WTC11 (cell line): ENCODE results near the gene CYP1A2. TPM values are rescaled to one million over a fixed set of nuclear protein-coding genes. Genes with fewer than 3 reads are reported as not detected.

ENCODE experiments used
- ATAC-seq: fragments of 200-7000 bp; cut with Tn5 transposase; 2 replicates; pipeline ENCODE4 v1.10.0; 2021; ENCODE audit warnings: mild to moderate bottlenecking, moderate library complexity
- CTCF ChIA-PET: fragments of 300-600 bp; sonication (Branson Sonifier 250); formaldehyde crosslinking; loops from one replicate; lab custom pipeline; 2021; ENCODE audit warnings: antibody characterized with exemption; lab: Charles Lee
- POLR2A ChIA-PET: fragments of 350-600 bp; sonication (Branson Sonifier 250); formaldehyde crosslinking; loops from one replicate; lab custom pipeline; 2021; ENCODE audit warnings: antibody characterized with exemption; lab: Charles Lee
- DNase-seq: peaks from one replicate; pipeline ENCODE4 v3.0.0; 2021; ENCODE audit warnings: low spot score
- H3K27ac Mint-ChIP-seq: 2 replicates; pipeline ENCODE4 v1.8.0; 2021; ENCODE audit warnings: mixed read lengths
- H3K27me3 Mint-ChIP-seq: 2 replicates; pipeline ENCODE4 v1.8.0; 2021; ENCODE audit warnings: low read depth, mild to moderate bottlenecking, moderate library complexity, mixed read lengths
- H3K36me3 Mint-ChIP-seq: 2 replicates; pipeline ENCODE4 v1.8.0; 2021; ENCODE audit warnings: mixed read lengths
- H3K4me1 Mint-ChIP-seq: 2 replicates; pipeline ENCODE4 v1.8.0; 2022; ENCODE audit warnings: mixed read lengths
- H3K4me3 Mint-ChIP-seq: 2 replicates; pipeline ENCODE4 v1.8.0; 2021; ENCODE audit warnings: mild to moderate bottlenecking, moderate library complexity, mixed read lengths
- H3K9me3 Mint-ChIP-seq: 2 replicates; pipeline ENCODE4 v1.8.0; 2021; ENCODE audit warnings: mixed read lengths
- ATF1 ChIP-seq: sonication (generic); formaldehyde crosslinking; IDR thresholded peaks from 2 replicates; pipeline ENCODE4 v1.8.1; 2023; ENCODE audit warnings: mild to moderate bottlenecking, moderate library complexity, missing genetic modification reagents
- CBFB ChIP-seq: sonication (generic); formaldehyde crosslinking; IDR thresholded peaks from 2 replicates; pipeline ENCODE4 v1.8.1; 2022; ENCODE audit warnings: mild to moderate bottlenecking, low read depth, missing genetic modification reagents
- CREB1 ChIP-seq: sonication (generic); formaldehyde crosslinking; IDR thresholded peaks from 2 replicates; pipeline ENCODE4 v1.8.0; 2023; ENCODE audit warnings: mild to moderate bottlenecking, missing genetic modification reagents
- CREM ChIP-seq: sonication (generic); formaldehyde crosslinking; IDR thresholded peaks from 2 replicates; pipeline ENCODE4 v1.8.1; 2022; ENCODE audit warnings: mild to moderate bottlenecking, missing genetic modification reagents, moderate library complexity
- E2F5 ChIP-seq: sonication (generic); formaldehyde crosslinking; IDR thresholded peaks from 2 replicates; pipeline ENCODE4 v1.8.1; 2022; ENCODE audit warnings: mild to moderate bottlenecking, moderate library complexity, missing genetic modification reagents
- EMX1 ChIP-seq: fragments of 250-450 bp; sonication (Bioruptor Pico); IDR thresholded peaks from 2 replicates; pipeline ENCODE4 v1.8.0; 2021; ENCODE audit warnings: mild to moderate bottlenecking
- ERG ChIP-seq: fragments of 250-450 bp; sonication (Bioruptor Pico); IDR thresholded peaks from 2 replicates; pipeline ENCODE4 v1.8.0; 2021; ENCODE audit warnings: mild to moderate bottlenecking
- HMGA2 ChIP-seq: fragments of 250-450 bp; sonication (Bioruptor Pico); IDR thresholded peaks from 2 replicates; pipeline ENCODE4 v1.4.0; 2021; ENCODE audit warnings: mild to moderate bottlenecking, moderate library complexity
- HMGXB4 ChIP-seq: sonication (generic); formaldehyde crosslinking; IDR thresholded peaks from 2 replicates; pipeline ENCODE4 v1.8.1; 2023; ENCODE audit warnings: mild to moderate bottlenecking, moderate library complexity, missing genetic modification reagents
- IRF2 ChIP-seq: sonication (generic); formaldehyde crosslinking; IDR thresholded peaks from 2 replicates; pipeline ENCODE4 v1.8.0; 2022; ENCODE audit warnings: low read depth, missing genetic modification reagents, borderline replicate concordance
- NR1H2 ChIP-seq: sonication (generic); formaldehyde crosslinking; IDR thresholded peaks from 2 replicates; pipeline ENCODE4 v1.9.0; 2021; ENCODE audit warnings: mild to moderate bottlenecking, moderate library complexity, missing genetic modification reagents
- OVOL2 ChIP-seq: fragments of 250-450 bp; sonication (Bioruptor Pico); IDR thresholded peaks from 2 replicates; pipeline ENCODE4 v1.9.0; 2021; ENCODE audit warnings: mild to moderate bottlenecking, borderline replicate concordance
- PRRX2 ChIP-seq: fragments of 250-450 bp; sonication (Bioruptor Pico); IDR thresholded peaks from 2 replicates; pipeline ENCODE4 v1.8.0; 2021; ENCODE audit warnings: mild to moderate bottlenecking
- RORB ChIP-seq: fragments of 250-450 bp; sonication (Bioruptor Pico); IDR thresholded peaks from 2 replicates; pipeline ENCODE4 v1.9.0; 2021; ENCODE audit warnings: mild to moderate bottlenecking
- SMAD3 ChIP-seq: sonication (generic); formaldehyde crosslinking; IDR thresholded peaks from 2 replicates; pipeline ENCODE4 v1.8.0; 2022; ENCODE audit warnings: missing genetic modification reagents, mild to moderate bottlenecking, borderline replicate concordance
- SOX15 ChIP-seq: fragments of 250-450 bp; sonication (Bioruptor Pico); IDR thresholded peaks from 2 replicates; pipeline ENCODE4 v1.9.0; 2021; ENCODE audit warnings: mild to moderate bottlenecking
- STAT6 ChIP-seq: sonication (generic); formaldehyde crosslinking; conservative IDR thresholded peaks from 2 replicates; pipeline ENCODE4 v1.8.1; 2023; ENCODE audit warnings: mild to moderate bottlenecking, low read depth, missing genetic modification reagents, moderate library complexity
- TEAD4 ChIP-seq: sonication (generic); formaldehyde crosslinking; IDR thresholded peaks from 2 replicates; pipeline ENCODE4 v1.8.0; 2022; ENCODE audit warnings: mild to moderate bottlenecking, missing genetic modification reagents
- USF1 ChIP-seq: sonication (generic); formaldehyde crosslinking; IDR thresholded peaks from 2 replicates; pipeline ENCODE4 v1.8.0; 2022; ENCODE audit warnings: mild to moderate bottlenecking, missing genetic modification reagents
- ZNF121 ChIP-seq: sonication (generic); formaldehyde crosslinking; IDR thresholded peaks from 2 replicates; pipeline ENCODE4 v1.8.0; 2023; ENCODE audit warnings: missing genetic modification reagents
- ZNF138 ChIP-seq: sonication (generic); formaldehyde crosslinking; conservative IDR thresholded peaks from 2 replicates; pipeline ENCODE4 v1.8.1; 2022; ENCODE audit warnings: mild to moderate bottlenecking, moderate library complexity, missing genetic modification reagents
- ZNF232 ChIP-seq: sonication (generic); formaldehyde crosslinking; IDR thresholded peaks from 2 replicates; pipeline ENCODE4 v1.8.0; 2022; ENCODE audit warnings: mild to moderate bottlenecking, missing genetic modification reagents
- ZNF671 ChIP-seq: fragments of 250-450 bp; sonication (Bioruptor Pico); IDR thresholded peaks from 2 replicates; pipeline ENCODE4 v1.8.0; 2021; ENCODE audit warnings: mild to moderate bottlenecking
- total RNA-seq: library from RNA; stranded (reverse); gene quantifications from 3 replicates; pipeline ENCODE4 v1.2.3, GENCODE V29; 2021

CYP1A2 gene
- total RNA-seq, 1 experiment from 2014 or later = not detected

GRCh38 chr15:74767167-74768098 is 18.8 kb downstream of the CYP1A2 start:
- ATAC-seq = no peak
- POLR2A ChIA-PET = interaction anchor here (0.9 to 1.8 kb wide), 2 partner anchors 7 to 135 kb away, joined by 3 to 20 read pairs; no protein-coding TSS in a partner anchor

GRCh38 chr15:74768099-74768770 is 19.6 kb downstream of the CYP1A2 start:
- POLR2A ChIA-PET = interaction anchor here (0.9 to 1.8 kb wide), 3 partner anchors 8 to 153 kb away, joined by 3 to 20 read pairs (median 3); partner anchors contain the start of gene CLK3
- peaks cover 21% of the 10 kb centered on the region for H3K27me3 Mint-ChIP-seq
- H3K9me3 Mint-ChIP-seq = no peaks in the 10 kb centered on the region
- no peak overlapping the region for H3K27ac Mint-ChIP-seq
- DNase-seq (no peak), ATAC-seq (0 out of 2 replicates have a peak, but pooled peaks have one; percentile 3)
- H3K4me3 Mint-ChIP-seq = peak overlapping the region; percentile 58
- CTCF ChIA-PET = interaction anchor here (0.5 to 12.6 kb wide), 59 partner anchors 9 to 1400 kb away, joined by 3 to 409 read pairs (median 6); partner anchors contain the start of genes COX5A, CPLX3, CSK and CYP1A1
- H3K4me1 Mint-ChIP-seq = peaks cover 17% of the 10 kb centered on the region
- H3K36me3 Mint-ChIP-seq = no peaks in the 10 kb centered on the region
- TF ChIP-seq CREB1 (no peak), SMAD3 (CRISPR knock-in tag) (no peak), TEAD4 (no peak), ATF1 (CRISPR knock-in tag) (no peak), CBFB (CRISPR knock-in tag) (no peak), ZNF671 (CRISPR knock-in tag) (no peak), STAT6 (CRISPR knock-in tag) (no peak), EMX1 (CRISPR knock-in tag) (no peak), NR1H2 (CRISPR knock-in tag) (no peak), PRRX2 (no peak), SOX15 (no peak), HMGXB4 (CRISPR knock-in tag) (no peak)

More at GRCh38 chr15:74767167-74768098, 18.8 kb downstream of the CYP1A2 start:
- no peak for DNase-seq
- Mint-ChIP-seq H3K27me3 (peaks cover 14% of the 10 kb centered on the region), H3K27ac (no peak overlapping the region), H3K9me3 (no peaks in the 10 kb centered on the region), H3K36me3 (no peaks in the 10 kb centered on the region), H3K4me3 (no peak overlapping the region), H3K4me1 (peaks cover 19% of the 10 kb centered on the region)
- TF ChIP-seq E2F5 (CRISPR knock-in tag) (no peak), HMGA2 (CRISPR knock-in tag) (no peak), CREM (CRISPR knock-in tag) (no peak), OVOL2 (CRISPR knock-in tag) (no peak), ZNF232 (no peak), ZNF138 (no peak), RORB (no peak), ZNF121 (CRISPR knock-in tag) (no peak), SMAD3 (CRISPR knock-in tag) (no peak), IRF2 (CRISPR knock-in tag) (no peak), USF1 (no peak), ERG (CRISPR knock-in tag) (no peak)
- CTCF ChIA-PET = interaction anchor here (0.5 to 12.6 kb wide), 47 partner anchors 8 to 770 kb away, joined by 3 to 409 read pairs (median 7); partner anchors contain the start of genes CPLX3, CSK, CYP1A1 and CYP1A2
